Calu3 (cell line): ENCODE results near the gene MNT. TPM values are rescaled to one million over a fixed set of nuclear protein-coding genes. Genes with fewer than 3 reads are reported as not detected.
A peak's percentile ranks its signal among the peaks of the same experiment; 100 is the strongest.

Source experiments
- BruUV-seq: library from RNA; stranded (reverse); fragments of 400-500 nt; replicated peaks from 2 replicates; lab custom pipeline; 2021; lab: Mats Ljungman, UMichigan
- CTCF ChIA-PET: fragments of 300-600 bp; sonication (Branson Sonifier 250); formaldehyde crosslinking; loops from one replicate; lab custom pipeline; 2022; ENCODE audit warnings: antibody characterized with exemption; lab: Charles Lee
- DNase-seq: peaks from one replicate; pipeline ENCODE4 v3.0.0; 2022
- H3K27ac Mint-ChIP-seq: one replicate; pipeline ENCODE4 v1.8.0; 2022; ENCODE audit warnings: mixed read lengths; ENCODE audit not compliant: unreplicated experiment
- H3K27me3 Mint-ChIP-seq: one replicate; pipeline ENCODE4 v1.8.0; 2022; ENCODE audit warnings: mixed read lengths; ENCODE audit not compliant: unreplicated experiment
- H3K36me3 Mint-ChIP-seq: one replicate; pipeline ENCODE4 v1.8.0; 2022; ENCODE audit warnings: mild to moderate bottlenecking, moderate library complexity, mixed read lengths; ENCODE audit not compliant: insufficient read depth, unreplicated experiment
- H3K4me1 Mint-ChIP-seq: one replicate; pipeline ENCODE4 v1.8.0; 2022; ENCODE audit warnings: mild to moderate bottlenecking, low read depth, mixed read lengths; ENCODE audit not compliant: unreplicated experiment
- H3K4me3 Mint-ChIP-seq: one replicate; pipeline ENCODE4 v1.8.0; 2022; ENCODE audit warnings: mild to moderate bottlenecking, low read depth, moderate library complexity, mixed read lengths; ENCODE audit not compliant: unreplicated experiment
- H3K9me3 Mint-ChIP-seq: one replicate; pipeline ENCODE4 v1.8.0; 2022; ENCODE audit warnings: low read depth, mixed read lengths; ENCODE audit not compliant: unreplicated experiment
- CTCF ChIP-seq: fragments of 200-600 bp; IDR thresholded peaks from one replicate; pipeline ENCODE4 v1.8.0; 2022; ENCODE audit warnings: antibody characterized with exemption; ENCODE audit not compliant: unreplicated experiment
- intact Hi-C: fragments of 100-400 bp; cut with micrococcal nuclease; formaldehyde crosslinking; loops from one replicate; pipeline ENCODE4 v1.10.0; 2022; ENCODE audit not compliant: unreplicated experiment
- total RNA-seq: library from RNA; stranded (reverse); gene quantifications from 2 replicates; pipeline ENCODE4 v1.2.3, GENCODE V29; 2022

Gene MNT
- total RNA-seq, 1 experiment from 2014 or later: 32.1 TPM

GRCh38 chr17:2395258-2396181 is 5.3 kb downstream of the MNT start:
- CTCF ChIA-PET: no interaction called here
- DNase-seq: peak; percentile 37
- H3K27me3 Mint-ChIP-seq: no peaks in the 10 kb centered on the region
- H3K4me3 Mint-ChIP-seq: peak overlapping the region; percentile 94
- no peak for TF ChIP-seq CTCF
- peak overlapping the region; percentile 57 for H3K27ac Mint-ChIP-seq
- H3K36me3 Mint-ChIP-seq: peaks cover 86% of the 10 kb centered on the region
- TSS peak; percentile 1 for BruUV-seq
- intact Hi-C loops: loop anchor here (2.0 kb wide), 1 partner anchor 21 kb away; no protein-coding TSS in a partner anchor
- H3K9me3 Mint-ChIP-seq: no peaks in the 10 kb centered on the region
- H3K4me1 Mint-ChIP-seq: peaks cover 30% of the 10 kb centered on the region

- Mint-ChIP-seq H3K27ac (peak overlapping the region; percentile 94), H3K9me3 (no peaks in the 10 kb centered on the region), H3K36me3 (peaks cover 79% of the 10 kb centered on the region), H3K4me3 (no peak overlapping the region), H3K27me3 (no peaks in the 10 kb centered on the region), H3K4me1 (peaks cover 30% of the 10 kb centered on the region)
- no peak for TF ChIP-seq CTCF
- no peak for DNase-seq
- intact Hi-C loops: no loop called here
- CTCF ChIA-PET: no interaction called here
- BruUV-seq: no TSS peak
Observed at GRCh38 chr17:2394775-2395201, 6.1 kb downstream of the MNT start.

- Mint-ChIP-seq H3K4me3 (peak overlapping the region; percentile 77), H3K27me3 (no peaks in the 10 kb centered on the region), H3K4me1 (peaks cover 30% of the 10 kb centered on the region), H3K36me3 (peaks cover 78% of the 10 kb centered on the region), H3K27ac (peak overlapping the region; percentile 94), H3K9me3 (no peaks in the 10 kb centered on the region)
- intact Hi-C loops: no loop called here
- no peak for TF ChIP-seq CTCF
- CTCF ChIA-PET: interaction anchor here (0.6 to 2.2 kb wide), 2 partner anchors 12 to 638 kb away, joined by 3 to 10 read pairs; no protein-coding TSS in a partner anchor
- DNase-seq: no peak
- BruUV-seq: no TSS peak
Observed at GRCh38 chr17:2393954-2394749, 6.7 kb downstream of the MNT start.

- Mint-ChIP-seq H3K27me3 (no peaks in the 10 kb centered on the region), H3K27ac (peak overlapping the region; percentile 73), H3K4me1 (peaks cover 38% of the 10 kb centered on the region), H3K9me3 (no peaks in the 10 kb centered on the region), H3K4me3 (peak overlapping the region; percentile 77), H3K36me3 (peaks cover 78% of the 10 kb centered on the region)
- DNase-seq: peak; percentile 82
- intact Hi-C loops: no loop called here
- CTCF ChIA-PET: interaction anchor here (0.6 to 2.2 kb wide), 4 partner anchors 8 to 639 kb away, joined by 3 to 10 read pairs (median 4); no protein-coding TSS in a partner anchor
- BruUV-seq: no TSS peak
- no peak for TF ChIP-seq CTCF
Observed at GRCh38 chr17:2393174-2393953, 7.5 kb downstream of the MNT start.
